CD4-positive, CD25-positive, alpha-beta regulatory T cell (primary cell): Measurements from ENCODE around the gene SLC2A5. TPM values are rescaled to one million over a fixed set of nuclear protein-coding genes. Genes with fewer than 3 reads are reported as not detected.
"Not testable (repeated sequence)": the region's sequence is repeated elsewhere in the genome, so short reads cannot be mapped to it uniquely, and the experiment has no call there.

Source experiments
- ATAC-seq, 2 donors: fragments of 150-1000 bp; cut with Tn5 transposase; one replicate each; pipeline ENCODE4 v1.10.0; 2021; ENCODE audit warnings: low read depth in 2 of 2, moderate number of reproducible peaks in 2 of 2, moderate library complexity in 1 of 2
- DNase-seq, 3 donors: peaks; one replicate each; pipeline versions ENCODE4 v3.0.0 to v3.0.0-alpha.2; 2012 to 2022; ENCODE audit warnings: mixed read lengths in 1 of 3
- H3K27ac ChIP-seq: one replicate; pipeline ENCODE4 v1.7.0; 2013; ENCODE audit warnings: mild to moderate bottlenecking, low read length; ENCODE audit not compliant: insufficient read depth, poor library complexity, severe bottlenecking
- H3K27me3 ChIP-seq: one replicate; pipeline ENCODE4 v1.7.0; 2013; ENCODE audit warnings: low read length; ENCODE audit not compliant: control insufficient read depth, insufficient read depth
- H3K36me3 ChIP-seq: one replicate; pipeline ENCODE4 v1.7.0; 2013; ENCODE audit warnings: mild to moderate bottlenecking, low read length, moderate library complexity; ENCODE audit not compliant: control insufficient read depth, insufficient read depth
- H3K4me1 ChIP-seq: 2 replicates; pipeline ENCODE4 v1.7.0; 2013; ENCODE audit warnings: mild to moderate bottlenecking, low read length; ENCODE audit not compliant: insufficient read depth, control insufficient read depth, poor library complexity, severe bottlenecking
- H3K4me3 ChIP-seq: one replicate; pipeline ENCODE4 v1.7.0; 2013; ENCODE audit warnings: low read depth, mild to moderate bottlenecking, low read length, moderate library complexity
- H3K9me3 ChIP-seq, 2 experiments: 1 replicate in 1 of 2; 2 replicates in 1 of 2; pipeline ENCODE4 v1.7.0; 2013; ENCODE audit warnings: low read length in 2 of 2, mild to moderate bottlenecking in 1 of 2, moderate library complexity in 1 of 2; ENCODE audit not compliant: control insufficient read depth in 2 of 2
- H3K27ac Mint-ChIP-seq, 3 donors: one replicate each; pipeline ENCODE4 v1.8.0; 2020 to 2022; ENCODE audit warnings: mild to moderate bottlenecking in 3 of 3, mixed read lengths in 3 of 3, moderate library complexity in 2 of 3
- H3K27me3 Mint-ChIP-seq: one replicate; pipeline ENCODE4 v1.8.0; 2022; ENCODE audit warnings: mild to moderate bottlenecking, mixed read lengths
- H3K36me3 Mint-ChIP-seq: one replicate; pipeline ENCODE4 v1.8.0; 2020; ENCODE audit warnings: mixed read lengths
- H3K4me1 Mint-ChIP-seq, 4 donors: one replicate each; pipeline ENCODE4 v1.8.0; 2020 to 2022; ENCODE audit warnings: mixed read lengths in 4 of 4, mild to moderate bottlenecking in 1 of 4
- H3K4me3 Mint-ChIP-seq, 4 donors: one replicate each; pipeline ENCODE4 v1.8.0; 2020 to 2022; ENCODE audit warnings: mild to moderate bottlenecking in 4 of 4, mixed read lengths in 4 of 4, moderate library complexity in 3 of 4
- H3K9me3 Mint-ChIP-seq, 7 donors: one replicate each; pipeline ENCODE4 v1.8.0; 2020 to 2022; ENCODE audit warnings: mixed read lengths in 7 of 7, mild to moderate bottlenecking in 3 of 7, moderate library complexity in 2 of 7
- polyA plus RNA-seq, 4 donors: library from polyadenylated mRNA; unstranded; fragments of 300-500 nt; fragmentation: Illumina TruSeq; gene quantifications; one replicate each; pipeline ENCODE4 v1.2.3, GENCODE V29; 2021
- total RNA-seq: library from RNA; stranded (reverse); gene quantifications from one replicate; pipeline ENCODE4 v1.2.3, GENCODE V29; 2022

The SLC2A5 gene
- total and polyA plus RNA-seq, 5 donors from 2014 or later: 0.08 to 0.64 TPM; not detected in 3

- Mint-ChIP-seq H3K4me1 (no peaks in the 10 kb centered on the region), H3K9me3 (peaks cover 0 to 9% (median 4%) of the 10 kb centered on the region in 7 donors), H3K36me3 (peaks cover 9% of the 10 kb centered on the region), H3K4me3 (no peak overlapping the region), H3K27ac (no peak overlapping the region), H3K27me3 (no peaks in the 10 kb centered on the region)
- Histone ChIP-seq H3K4me3 (no peak overlapping the region), H3K9me3 (peaks cover 4 to 15% of the 10 kb centered on the region in 2 experiments), H3K27ac (no peak overlapping the region), H3K4me1 (no peaks in the 10 kb centered on the region), H3K36me3 (no peaks in the 10 kb centered on the region), H3K27me3 (no peaks in the 10 kb centered on the region)
- DNase-seq (no peak), ATAC-seq (no peak)
Observed at GRCh38 chr1:9037476-9038337, 31.7 kb downstream of the SLC2A5 start.

- Mint-ChIP-seq H3K4me1 (no peaks in the 10 kb centered on the region), H3K27me3 (peaks cover 2% of the 10 kb centered on the region), H3K4me3 (no peak overlapping the region), H3K27ac (peak overlapping the region in 1 of 3 donors; percentile 32), H3K36me3 (peaks cover 9% of the 10 kb centered on the region), H3K9me3 (peaks cover 0 to 9% (median 4%) of the 10 kb centered on the region in 7 donors)
- no peaks in the 10 kb centered on the region for H3K4me1 ChIP-seq
- DNase-seq: no peak
- H3K4me3 ChIP-seq: no peak overlapping the region
- H3K27ac ChIP-seq: no peak overlapping the region
- peaks cover 4 to 24% of the 10 kb centered on the region in 2 experiments for H3K9me3 ChIP-seq
- ATAC-seq: no peak
- H3K27me3 ChIP-seq: peaks cover 2% of the 10 kb centered on the region
- no peaks in the 10 kb centered on the region for H3K36me3 ChIP-seq
Observed at GRCh38 chr1:9035226-9035625, 34.2 kb downstream of the SLC2A5 start.

GRCh38 chr1:9033363-9033762 is 36.1 kb downstream of the SLC2A5 start:
- peaks cover 5% of the 10 kb centered on the region for H3K27me3 Mint-ChIP-seq

GRCh38 chr1:9031484-9032259 is 37.8 kb downstream of the SLC2A5 start:
- Mint-ChIP-seq H3K27me3 (peaks cover 11% of the 10 kb centered on the region), H3K9me3 (peaks cover 0 to 9% (median 4%) of the 10 kb centered on the region in 7 donors), H3K4me1 (no peaks in the 10 kb centered on the region), H3K4me3 (no peak overlapping the region), H3K36me3 (peaks cover 9% of the 10 kb centered on the region), H3K27ac (no peak overlapping the region)
- Histone ChIP-seq H3K27ac (no peak overlapping the region), H3K4me1 (no peaks in the 10 kb centered on the region), H3K4me3 (no peak overlapping the region), H3K27me3 (peaks cover 4% of the 10 kb centered on the region), H3K36me3 (no peaks in the 10 kb centered on the region), H3K9me3 (peaks cover 4 to 24% of the 10 kb centered on the region in 2 experiments)
- DNase-seq: no peak
- no peak for ATAC-seq

More at GRCh38 chr1:9033363-9033762, 36.1 kb downstream of the SLC2A5 start:
- no peak for DNase-seq
- H3K27ac Mint-ChIP-seq: no peak overlapping the region
- H3K4me3 Mint-ChIP-seq: no peak overlapping the region
- no peak for ATAC-seq
- Histone ChIP-seq H3K27ac (no peak overlapping the region), H3K4me1 (no peaks in the 10 kb centered on the region), H3K27me3 (peaks cover 4% of the 10 kb centered on the region), H3K9me3 (peaks cover 4 to 24% of the 10 kb centered on the region in 2 experiments), H3K4me3 (no peak overlapping the region), H3K36me3 (no peaks in the 10 kb centered on the region)
- peaks cover 0 to 9% (median 4%) of the 10 kb centered on the region in 7 donors for H3K9me3 Mint-ChIP-seq
- peaks cover 9% of the 10 kb centered on the region for H3K36me3 Mint-ChIP-seq
- no peaks in the 10 kb centered on the region for H3K4me1 Mint-ChIP-seq

- H3K4me1 Mint-ChIP-seq, H3K4me3 ChIP-seq, H3K27ac Mint-ChIP-seq, ATAC-seq, H3K27ac ChIP-seq, H3K9me3 Mint-ChIP-seq, H3K36me3 ChIP-seq, H3K4me3 Mint-ChIP-seq, DNase-seq, H3K27me3 ChIP-seq, H3K4me1 ChIP-seq, H3K36me3 Mint-ChIP-seq: not testable (repeated sequence)
- peaks cover 4 to 24% of the 10 kb centered on the region in 2 experiments for H3K9me3 ChIP-seq
- peaks cover 11% of the 10 kb centered on the region for H3K27me3 Mint-ChIP-seq
Observed at GRCh38 chr1:9031077-9031476, 38.4 kb downstream of the SLC2A5 start.

GRCh38 chr1:9028921-9029705 is 40.3 kb downstream of the SLC2A5 start:
- DNase-seq (no peak), ATAC-seq (no peak)
- no peak overlapping the region for H3K27ac Mint-ChIP-seq
- Histone ChIP-seq H3K4me1 (no peaks in the 10 kb centered on the region), H3K4me3 (no peak overlapping the region), H3K9me3 (peaks cover 0 to 9% of the 10 kb centered on the region in 2 experiments), H3K27me3 (peaks cover 4% of the 10 kb centered on the region), H3K27ac (no peak overlapping the region), H3K36me3 (no peaks in the 10 kb centered on the region)
- no peak overlapping the region for H3K4me3 Mint-ChIP-seq
- H3K9me3 Mint-ChIP-seq: peaks cover 0 to 4% (median 0%) of the 10 kb centered on the region in 7 donors
- H3K4me1 Mint-ChIP-seq: no peaks in the 10 kb centered on the region
- H3K36me3 Mint-ChIP-seq: peaks cover 4% of the 10 kb centered on the region
- peaks cover 13% of the 10 kb centered on the region for H3K27me3 Mint-ChIP-seq

- H3K4me3 Mint-ChIP-seq: no peak overlapping the region
- H3K27ac ChIP-seq: no peak overlapping the region
Observed at GRCh38 chr1:9027307-9027706, 42.1 kb downstream of the SLC2A5 start.

More at GRCh38 chr1:9027307-9027706, 42.1 kb downstream of the SLC2A5 start:
- Mint-ChIP-seq H3K9me3 (peaks cover 0 to 4% (median 0%) of the 10 kb centered on the region in 7 donors), H3K27ac (peak overlapping the region in 1 of 3 donors; percentile 35), H3K36me3 (no peaks in the 10 kb centered on the region), H3K4me1 (no peaks in the 10 kb centered on the region), H3K27me3 (peaks cover 16% of the 10 kb centered on the region)
- H3K4me1 ChIP-seq: no peaks in the 10 kb centered on the region
- DNase-seq: no peak
- no peak for ATAC-seq
- H3K4me3 ChIP-seq: no peak overlapping the region
- H3K36me3 ChIP-seq: no peaks in the 10 kb centered on the region
- peaks cover 4% of the 10 kb centered on the region for H3K27me3 ChIP-seq
- peaks cover 0 to 9% of the 10 kb centered on the region in 2 experiments for H3K9me3 ChIP-seq
